GM19372 (cell line): ENCODE results near the gene PRR14.

ENCODE experiments used
- ATAC-seq: cut with Tn5 transposase; IDR thresholded peaks from one replicate; pipeline ENCODE4 v1.9.1; 2021; ENCODE audit warnings: mild to moderate bottlenecking, low read depth, moderate library complexity; ENCODE audit not compliant: unreplicated experiment

The PRR14 gene

GRCh38 chr16:30657866-30658730 is 7.3 kb downstream of the PRR14 start, which contains the start of gene FBRS:
TSS of gene FBRS (plus strand) at chr16:30658431. CDS start at chr16:30659519, 1,088 bp downstream.
- peak; percentile 68 for ATAC-seq

GRCh38 chr16:30658731-30659506 is 8.2 kb downstream of the PRR14 start:
- peak; percentile 44 for ATAC-seq

- ATAC-seq, result no peak
These were observed 9.0 kb downstream of the PRR14 start for GRCh38 chr16:30659507-30660423.

- ATAC-seq, result no peak
These were observed 9.9 kb downstream of the PRR14 start for GRCh38 chr16:30660424-30661261.

GRCh38 chr16:30662449-30662848 is 11.7 kb downstream of the PRR14 start:
- ATAC-seq, result no peak

- no peak for ATAC-seq
These were observed 12.3 kb downstream of the PRR14 start for GRCh38 chr16:30663038-30663437.

- ATAC-seq, result no peak
These were observed 13.1 kb downstream of the PRR14 start for GRCh38 chr16:30663820-30664219.

- no peak for ATAC-seq
These were observed 13.9 kb downstream of the PRR14 start for GRCh38 chr16:30664616-30665109.

- ATAC-seq, result no peak
These were observed 14.5 kb downstream of the PRR14 start for GRCh38 chr16:30665155-30665829.

GRCh38 chr16:30665830-30666190 is 15.1 kb downstream of the PRR14 start:
- ATAC-seq, result no peak

- no peak for ATAC-seq
These were observed 15.9 kb downstream of the PRR14 start for GRCh38 chr16:30666681-30667080.

GRCh38 chr16:30667361-30667905 is 16.7 kb downstream of the PRR14 start:
- ATAC-seq, result no peak

GRCh38 chr16:30668393-30668792 is 17.6 kb downstream of the PRR14 start:
- no peak for ATAC-seq

- ATAC-seq, result no peak
These were observed 18.5 kb downstream of the PRR14 start for GRCh38 chr16:30669026-30669902.

GRCh38 chr16:30669903-30670824 is 19.4 kb downstream of the PRR14 start:
- no peak for ATAC-seq

- no peak for ATAC-seq
These were observed 24.4 kb downstream of the PRR14 start for GRCh38 chr16:30675143-30675542.
